Measurements from ENCODE around the gene ABCA4.

Gene ABCA4

GRCh38 chr1:94084085-94084484, 36.9 kb downstream of the ABCA4 start:
- Histone ChIP-seq H3K27me3 (peaks cover 35% of the 10 kb centered on the region), H3K4me1 (ENCODE audit: control insufficient read depth in 1 of 2, insufficient read depth in 1 of 2, low read depth in 1 of 2, low read length in 1 of 2) (no peaks in the 10 kb centered on the region), H3K36me3 (no peaks in the 10 kb centered on the region), H3K9me3 (no peaks in the 10 kb centered on the region), H3K27ac (no peak overlapping the region), H3K4me3 (ENCODE audit: low read depth in 1 of 2, low read length in 1 of 2) (no peak overlapping the region)
- TF ChIP-seq, protein P1, sequence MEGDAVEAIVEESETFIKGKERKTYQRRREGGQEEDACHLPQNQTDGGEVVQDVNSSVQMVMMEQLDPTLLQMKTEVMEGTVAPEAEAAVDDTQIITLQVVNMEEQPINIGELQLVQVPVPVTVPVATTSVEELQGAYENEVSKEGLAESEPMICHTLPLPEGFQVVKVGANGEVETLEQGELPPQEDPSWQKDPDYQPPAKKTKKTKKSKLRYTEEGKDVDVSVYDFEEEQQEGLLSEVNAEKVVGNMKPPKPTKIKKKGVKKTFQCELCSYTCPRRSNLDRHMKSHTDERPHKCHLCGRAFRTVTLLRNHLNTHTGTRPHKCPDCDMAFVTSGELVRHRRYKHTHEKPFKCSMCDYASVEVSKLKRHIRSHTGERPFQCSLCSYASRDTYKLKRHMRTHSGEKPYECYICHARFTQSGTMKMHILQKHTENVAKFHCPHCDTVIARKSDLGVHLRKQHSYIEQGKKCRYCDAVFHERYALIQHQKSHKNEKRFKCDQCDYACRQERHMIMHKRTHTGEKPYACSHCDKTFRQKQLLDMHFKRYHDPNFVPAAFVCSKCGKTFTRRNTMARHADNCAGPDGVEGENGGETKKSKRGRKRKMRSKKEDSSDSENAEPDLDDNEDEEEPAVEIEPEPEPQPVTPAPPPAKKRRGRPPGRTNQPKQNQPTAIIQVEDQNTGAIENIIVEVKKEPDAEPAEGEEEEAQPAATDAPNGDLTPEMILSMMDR (IDR thresholded peaks at IDR 0.05), result no peak

DNA sequence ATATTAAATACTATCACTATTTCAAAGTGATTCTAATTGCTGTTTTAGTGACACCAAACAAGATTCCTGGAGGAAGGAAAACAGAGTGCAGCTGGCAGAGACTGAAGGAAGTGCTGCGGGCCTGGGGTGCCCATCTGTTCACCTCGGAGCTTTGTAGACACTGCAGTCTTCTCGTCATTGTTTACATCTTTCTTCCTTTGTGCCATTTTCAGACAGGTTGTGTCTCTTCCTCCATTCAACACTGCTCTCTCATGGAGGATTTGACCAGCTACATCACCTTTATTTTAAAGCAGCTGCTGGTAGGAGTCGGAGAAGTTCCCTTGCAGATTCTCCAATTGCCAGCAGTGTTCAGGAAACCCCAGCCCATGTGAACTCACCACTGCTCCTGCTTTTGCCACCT, 37.3 kb downstream of the ABCA4 start:
- TF ChIP-seq, protein P1 (IDR thresholded peaks at IDR 0.05), result no peak
- Histone ChIP-seq H3K27ac (no peak overlapping the region), H3K4me1 (ENCODE audit: control insufficient read depth in 1 of 2, insufficient read depth in 1 of 2, low read depth in 1 of 2, low read length in 1 of 2) (no peaks in the 10 kb centered on the region), H3K4me3 (ENCODE audit: low read depth in 1 of 2, low read length in 1 of 2) (no peak overlapping the region), H3K36me3 (no peaks in the 10 kb centered on the region), H3K27me3 (peaks cover 35% of the 10 kb centered on the region), H3K9me3 (no peaks in the 10 kb centered on the region)

DNA sequence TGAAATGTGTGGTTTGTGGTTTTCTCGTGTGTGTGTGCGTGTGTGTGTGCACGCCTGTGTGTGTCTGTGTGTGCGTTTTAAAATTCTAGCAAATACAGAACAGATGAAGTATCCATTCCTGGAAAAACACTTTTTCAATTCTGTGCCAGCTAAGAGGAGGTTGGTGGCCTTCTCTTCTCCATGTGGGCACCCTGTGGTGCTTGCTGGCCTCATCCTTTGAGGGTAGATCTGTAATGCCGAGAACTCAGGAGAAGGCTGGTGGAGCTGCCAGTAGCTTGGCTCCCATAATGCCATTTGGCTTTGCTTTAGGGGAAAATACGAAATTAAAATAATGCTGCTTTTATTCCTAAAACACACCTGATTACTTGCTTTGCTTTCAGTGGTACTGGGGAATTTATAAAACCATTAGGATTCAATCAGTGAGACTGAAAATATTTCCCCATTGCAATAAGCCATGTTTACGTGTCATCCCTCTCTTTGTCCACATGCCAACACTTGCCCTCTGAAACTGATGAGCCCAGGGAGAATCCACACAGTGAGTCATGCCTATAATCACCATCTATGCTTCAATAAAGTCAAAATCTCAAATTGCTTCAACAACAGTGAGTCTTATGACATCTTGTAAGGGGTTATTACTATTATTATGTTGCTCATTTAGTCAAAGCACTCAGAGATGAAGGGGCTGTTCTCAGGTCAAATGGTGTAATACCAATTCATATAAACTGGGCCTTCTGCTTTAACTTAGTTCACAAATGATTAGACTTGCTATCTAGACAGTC, 39.2 kb downstream of the ABCA4 start:
- Histone ChIP-seq H3K4me3 (ENCODE audit: low read depth in 1 of 2, low read length in 1 of 2) (no peak overlapping the region), H3K36me3 (no peaks in the 10 kb centered on the region), H3K27me3 (peaks cover 35% of the 10 kb centered on the region), H3K27ac (no peak overlapping the region), H3K9me3 (no peaks in the 10 kb centered on the region), H3K4me1 (ENCODE audit: control insufficient read depth in 1 of 2, insufficient read depth in 1 of 2, low read depth in 1 of 2, low read length in 1 of 2) (no peaks in the 10 kb centered on the region)
- TF ChIP-seq, protein P1 (IDR thresholded peaks at IDR 0.05), result no peak

- TF ChIP-seq, protein P1 (IDR thresholded peaks at IDR 0.05), result no peak
- no peak overlapping the region for H3K4me3 ChIP-seq (ENCODE audit: low read depth in 1 of 2, low read length in 1 of 2)
- no peaks in the 10 kb centered on the region for H3K9me3 ChIP-seq
- no peaks in the 10 kb centered on the region for H3K36me3 ChIP-seq
- H3K27ac ChIP-seq, result no peak overlapping the region
- no peaks in the 10 kb centered on the region for H3K4me1 ChIP-seq (ENCODE audit: control insufficient read depth in 1 of 2, insufficient read depth in 1 of 2, low read depth in 1 of 2, low read length in 1 of 2)
- peaks cover 28% of the 10 kb centered on the region for H3K27me3 ChIP-seq
Measured at GRCh38 chr1:94079989-94080388, 41.0 kb downstream of the ABCA4 start.

- TF ChIP-seq, protein P1 (IDR thresholded peaks at IDR 0.05), result no peak
- peaks cover 27% of the 10 kb centered on the region for H3K27me3 ChIP-seq
- H3K27ac ChIP-seq, result no peak overlapping the region
- H3K36me3 ChIP-seq, result no peaks in the 10 kb centered on the region
- H3K4me1 ChIP-seq (ENCODE audit: control insufficient read depth in 1 of 2, insufficient read depth in 1 of 2, low read depth in 1 of 2, low read length in 1 of 2), result no peaks in the 10 kb centered on the region
- no peaks in the 10 kb centered on the region for H3K9me3 ChIP-seq
- H3K4me3 ChIP-seq (ENCODE audit: low read depth in 1 of 2, low read length in 1 of 2), result no peak overlapping the region
Measured at GRCh38 chr1:94079080-94079940, 41.6 kb downstream of the ABCA4 start.

Data from neutrophil (primary cell).